GM23248 (cell line): ENCODE measurements around the gene ABCC1. TPM values are rescaled to one million over a fixed set of nuclear protein-coding genes. Genes with fewer than 3 reads are reported as not detected.
"Not testable (repeated sequence)": the region's sequence is repeated elsewhere in the genome, so short reads cannot be mapped to it uniquely, and the experiment has no call there.

Source experiments
- DNase-seq: peaks from one replicate; pipeline ENCODE4 v3.0.0-alpha.2; 2015
- H2AFZ ChIP-seq: fragments of 200-600 bp; sonication (generic); 2 replicates; pipeline ENCODE4 v1.6.1; 2016; ENCODE audit warnings: antibody characterized with exemption
- H3F3A ChIP-seq: fragments of 200-600 bp; sonication (generic); 2 replicates; pipeline ENCODE4 v1.6.1; 2016; ENCODE audit warnings: mild to moderate bottlenecking, antibody characterized with exemption, mixed run types; ENCODE audit not compliant: insufficient read depth
- H3K27ac ChIP-seq: fragments of 200-600 bp; sonication (generic); 2 replicates; pipeline ENCODE4 v1.5.1; 2016; ENCODE audit warnings: mild to moderate bottlenecking
- H3K27me3 ChIP-seq: fragments of 200-600 bp; sonication (generic); replicated peaks from 2 replicates; pipeline ENCODE4 v1.6.1; 2016; ENCODE audit warnings: mild to moderate bottlenecking; ENCODE audit not compliant: insufficient read depth
- H3K36me3 ChIP-seq: fragments of 200-600 bp; sonication (generic); 2 replicates; pipeline ENCODE4 v1.6.1; 2016; ENCODE audit warnings: low read depth, mild to moderate bottlenecking
- H3K4me1 ChIP-seq: fragments of 200-600 bp; sonication (generic); 2 replicates; pipeline ENCODE4 v1.6.1; 2016; ENCODE audit warnings: mild to moderate bottlenecking; ENCODE audit not compliant: insufficient read depth
- H3K4me2 ChIP-seq: fragments of 200-600 bp; sonication (generic); one replicate; pipeline ENCODE4 v1.6.1; 2016; ENCODE audit warnings: mild to moderate bottlenecking; ENCODE audit not compliant: unreplicated experiment
- H3K4me3 ChIP-seq: fragments of 200-600 bp; sonication (generic); 2 replicates; pipeline ENCODE4 v1.5.1; 2016; ENCODE audit warnings: mild to moderate bottlenecking
- H3K79me2 ChIP-seq: fragments of 200-600 bp; sonication (generic); 2 replicates; pipeline ENCODE4 v1.6.1; 2016; ENCODE audit warnings: mild to moderate bottlenecking; ENCODE audit not compliant: insufficient read depth
- H3K9ac ChIP-seq: fragments of 200-600 bp; sonication (generic); 2 replicates; pipeline ENCODE4 v1.6.1; 2016; ENCODE audit warnings: mild to moderate bottlenecking
- H3K9me2 ChIP-seq: fragments of 200-600 bp; sonication (generic); 2 replicates; pipeline ENCODE4 v1.6.1; 2016; ENCODE audit warnings: mixed run types, mild to moderate bottlenecking, moderate library complexity; ENCODE audit not compliant: insufficient read depth
- H3K9me3 ChIP-seq: fragments of 200-600 bp; sonication (generic); one replicate; pipeline ENCODE4 v1.6.1; 2017; ENCODE audit warnings: low read depth
- H4K20me1 ChIP-seq: fragments of 200-600 bp; sonication (generic); 2 replicates; pipeline ENCODE4 v1.6.0; 2016; ENCODE audit not compliant: insufficient read depth
- EZH2 ChIP-seq: fragments of 200-600 bp; sonication (generic); IDR thresholded peaks from 2 replicates; pipeline ENCODE4 v1.6.1; 2018; ENCODE audit warnings: antibody characterized with exemption, mild to moderate bottlenecking; ENCODE audit not compliant: insufficient read depth, poor library complexity, severe bottlenecking
- EZH2phosphoT487 ChIP-seq: fragments of 200-600 bp; sonication (generic); IDR thresholded peaks from 2 replicates; pipeline ENCODE4 v1.6.1; 2018; ENCODE audit warnings: antibody characterized with exemption, moderate library complexity, mild to moderate bottlenecking, low read depth; ENCODE audit not compliant: insufficient read depth
- WGBS, 2 experiments: methylation state at CpG; one replicate each; pipeline ENCODE4 v1.1.6; 2015 to 2017; ENCODE audit warnings: low lambda C conversion rate in 2 of 2, low coverage in 1 of 2; ENCODE audit errors: missing lambda C conversion rate in 2 of 2; 5-methylcytosine and 5-hydroxymethylcytosine counted together
- in situ Hi-C: fragments of 300-500 bp; cut with MboI; formaldehyde crosslinking; loops from 2 replicates; pipeline ENCODE4 v1.15.0; 2020
- polyA plus RNA-seq: library from polyadenylated mRNA; unstranded; fragments of >200 nt; fragmentation: Nextera tagmentation; extraction: Ambion mirVana; gene quantifications from 2 replicates; pipeline ENCODE4 v1.2.1, GENCODE V29; 2016
- total RNA-seq: library from RNA; depleted of rRNA; stranded (reverse); fragments of >200 nt; shearing (Covaris generic); gene quantifications from 2 replicates; pipeline ENCODE4 v1.2.3, GENCODE V29; 2014; rRNA removed

The ABCC1 gene
- total and polyA plus RNA-seq, 2 experiments from 2014 or later: 16.2 to 25.5 TPM

- H2AFZ ChIP-seq: no peak overlapping the region
- no peaks in the 10 kb centered on the region for H3K36me3 ChIP-seq
- no peaks in the 10 kb centered on the region for H3K79me2 ChIP-seq
- H3K4me1 ChIP-seq: no peaks in the 10 kb centered on the region
- no peak overlapping the region for H3K9ac ChIP-seq
- H3K4me2 ChIP-seq: no peak overlapping the region
- H3K27me3 ChIP-seq: peaks cover 5% of the 10 kb centered on the region; the same call in 1 of the 2 replicates
- H3K9me2 ChIP-seq: no peaks in the 10 kb centered on the region
- H4K20me1 ChIP-seq: no peaks in the 10 kb centered on the region
- DNase-seq: no peak
- no peak overlapping the region for H3K27ac ChIP-seq
- TF ChIP-seq EZH2 (no peak), EZH2phosphoT487 (no peak)
- no peaks in the 10 kb centered on the region for H3K9me3 ChIP-seq
- in situ Hi-C loops: no loop called here
- WGBS, 2 experiments: 69 to 73% methylated on average over 9 to 13 of the region's 13 CpGs
- H3K4me3 ChIP-seq: no peak overlapping the region
- no peaks in the 10 kb centered on the region for H3F3A ChIP-seq
Measured at GRCh38 chr16:16188827-16189226, 239.4 kb downstream of the ABCC1 start.

GRCh38 chr16:16189842-16190241, 240.4 kb downstream of the ABCC1 start:
- Histone ChIP-seq H3K9ac (no peak overlapping the region), H4K20me1 (no peaks in the 10 kb centered on the region), H3K4me2 (no peak overlapping the region), H2AFZ (no peak overlapping the region), H3K9me2 (no peaks in the 10 kb centered on the region), H3K27ac (no peak overlapping the region), H3K4me1 (no peaks in the 10 kb centered on the region), H3K4me3 (no peak overlapping the region), H3K9me3 (no peaks in the 10 kb centered on the region), H3K79me2 (no peaks in the 10 kb centered on the region), H3K27me3 (peaks cover 5% of the 10 kb centered on the region; the same call in 1 of the 2 replicates), H3K36me3 (no peaks in the 10 kb centered on the region), H3F3A (no peaks in the 10 kb centered on the region)
- DNase-seq: no peak
- no peak for TF ChIP-seq EZH2phosphoT487
- TF ChIP-seq EZH2: no peak
- in situ Hi-C loops: no loop called here
- 66 to 68% methylated on average over 8 of the region's 8 CpGs for WGBS, 2 experiments

- Histone ChIP-seq H3K4me2 (no peak overlapping the region), H3K27me3 (peaks cover 5% of the 10 kb centered on the region; the same call in 1 of the 2 replicates), H2AFZ (no peak overlapping the region), H3K79me2 (no peaks in the 10 kb centered on the region), H3F3A (no peaks in the 10 kb centered on the region), H3K4me3 (no peak overlapping the region), H3K9me3 (no peaks in the 10 kb centered on the region), H3K27ac (no peak overlapping the region), H3K4me1 (no peaks in the 10 kb centered on the region), H4K20me1 (no peaks in the 10 kb centered on the region), H3K9me2 (no peaks in the 10 kb centered on the region), H3K36me3 (no peaks in the 10 kb centered on the region), H3K9ac (no peak overlapping the region)
- no peak for DNase-seq
- TF ChIP-seq EZH2phosphoT487: no peak
- no peak for TF ChIP-seq EZH2
- in situ Hi-C loops: no loop called here
- WGBS, 2 experiments: 65 to 76% methylated on average over 4 to 5 of the region's 5 CpGs
Measured at GRCh38 chr16:16190546-16190945, 241.1 kb downstream of the ABCC1 start.

- H3K27me3 ChIP-seq, H3K9me2 ChIP-seq, H3K4me3 ChIP-seq, H3K4me2 ChIP-seq, H4K20me1 ChIP-seq, in situ Hi-C loops, H2AFZ ChIP-seq, H3K9ac ChIP-seq, H3K4me1 ChIP-seq, H3K9me3 ChIP-seq, H3K36me3 ChIP-seq, H3K27ac ChIP-seq, H3K79me2 ChIP-seq, H3F3A ChIP-seq, DNase-seq: not testable (repeated sequence)
- WGBS, 2 experiments: 85 to 93% methylated on average over 8 to 12 of the region's 12 CpGs
Measured at GRCh38 chr16:16190966-16191365, 241.6 kb downstream of the ABCC1 start.

GRCh38 chr16:16191493-16192167, 242.2 kb downstream of the ABCC1 start:
- 42 to 52% methylated on average over 7 to 8 of the region's 8 CpGs for WGBS, 2 experiments
- H3K36me3 ChIP-seq: no peaks in the 10 kb centered on the region

More at GRCh38 chr16:16191493-16192167, 242.2 kb downstream of the ABCC1 start:
- in situ Hi-C loops: no loop called here
- Histone ChIP-seq H3K9me3 (no peaks in the 10 kb centered on the region), H3K9me2 (no peaks in the 10 kb centered on the region), H3K9ac (no peak overlapping the region), H3K4me1 (no peaks in the 10 kb centered on the region), H2AFZ (no peak overlapping the region), H3K79me2 (no peaks in the 10 kb centered on the region), H3K4me2 (no peak overlapping the region), H4K20me1 (no peaks in the 10 kb centered on the region), H3K27ac (no peak overlapping the region), H3K4me3 (no peak overlapping the region), H3K27me3 (peaks cover 12% of the 10 kb centered on the region; the same call in 1 of the 2 replicates), H3F3A (no peaks in the 10 kb centered on the region)
- TF ChIP-seq EZH2: no peak
- TF ChIP-seq EZH2phosphoT487: no peak
- no peak for DNase-seq

Other genes with a start within 250 kb of the ABCC1 start
- gene MYH11, start 92.6 kb upstream of the ABCC1 start, total RNA-seq: not detected in 2 replicates
- gene MYH11, start 92.6 kb upstream of the ABCC1 start, polyA plus RNA-seq: 0.15 and 0.79 TPM in 2 replicates
- 60.3 and 63.9 TPM in 2 replicates for gene CEP20, start 61.0 kb upstream of the ABCC1 start, total RNA-seq
- 53.8 and 56.1 TPM in 2 replicates for gene CEP20, start 61.0 kb upstream of the ABCC1 start, polyA plus RNA-seq